PC-9 (cell line): ENCODE results near the gene ATF6.

Experiments used
- CTCF ChIP-seq: fragments of 200-600 bp; sonication (generic); conservative IDR thresholded peaks from 2 replicates; pipeline ENCODE4 v1.6.1; 2017; ENCODE audit warnings: mixed run types, antibody characterized with exemption, mild to moderate bottlenecking, moderate library complexity
- EZH2 ChIP-seq: fragments of 200-600 bp; sonication (generic); IDR thresholded peaks from 2 replicates; pipeline ENCODE4 v1.8.0; 2017; ENCODE audit warnings: antibody characterized with exemption, low read depth

GRCh38 chr1:161945306-161946060 lies 179.4 kb downstream of the ATF6 start:
- TF ChIP-seq CTCF (no peak), EZH2 (no peak)
